Stimulated activated naive CD8-positive, alpha-beta T cell treated with anti-CD3 and anti-CD28 coated beads, Interleukin-15, Interleukin-2, amounts not matched to agents 100 U/mL and 50 U/mL, for 24 hours (primary cell): ENCODE data around the gene ZNF532.
"Not testable (repeated sequence)": the region's sequence is repeated elsewhere in the genome, so short reads cannot be mapped to it uniquely, and the experiment has no call there.

ENCODE experiments used
- ATAC-seq: fragments of 150-1000 bp; cut with Tn5 transposase; one replicate; pipeline ENCODE4 v1.10.0; 2021
- DNase-seq: peaks from one replicate; pipeline ENCODE4 v3.0.0; 2021

The ZNF532 gene

DNA sequence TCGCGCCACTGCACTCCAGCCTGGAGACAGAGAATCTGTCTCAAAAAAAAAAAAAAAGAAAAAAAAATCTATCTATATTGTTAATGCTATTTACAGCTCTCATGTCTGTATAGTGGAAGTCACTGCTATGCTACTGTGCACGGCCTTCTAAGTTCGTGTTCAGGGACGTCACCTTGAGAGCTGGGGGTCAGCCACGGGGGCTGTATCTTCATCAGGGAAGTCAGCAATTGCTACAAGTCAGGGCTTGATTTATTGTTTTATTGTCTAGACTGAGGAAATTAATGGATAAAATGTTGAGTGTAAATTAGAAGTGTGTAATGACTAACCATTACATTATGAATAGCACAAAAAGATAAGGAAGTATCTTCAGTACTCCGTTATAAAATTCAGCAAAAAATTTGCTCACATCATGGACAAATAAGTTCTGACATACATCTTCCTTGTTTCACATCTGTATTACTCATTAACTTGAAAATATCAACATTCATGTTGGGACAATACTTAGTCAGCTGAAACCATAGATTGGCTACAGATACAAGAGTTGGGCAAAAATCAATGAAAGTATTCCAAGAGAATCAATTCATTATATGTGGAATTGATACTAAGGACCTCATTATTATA lies 138.4 kb downstream of the ZNF532 start:
- ATAC-seq (no peak), DNase-seq (no peak)

DNA sequence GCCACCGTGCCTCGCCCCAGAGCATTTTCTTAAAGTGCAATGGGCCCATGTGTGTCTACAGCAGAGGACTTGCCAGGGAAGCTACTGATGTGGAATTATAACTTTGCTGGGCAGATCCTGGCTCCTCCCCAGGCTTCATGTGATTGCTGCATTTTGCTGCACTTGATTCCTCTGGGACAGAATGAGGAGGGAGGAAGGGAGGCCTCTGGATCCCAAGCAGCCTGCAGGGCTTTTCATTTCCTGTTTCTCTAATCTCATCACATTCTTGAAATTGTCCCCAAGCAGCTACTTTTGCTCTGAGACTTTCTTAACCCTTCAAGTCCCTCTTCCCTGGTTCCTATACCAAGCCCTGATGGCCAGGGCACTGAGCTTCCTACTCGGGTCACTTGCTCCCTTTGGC lies 140.6 kb downstream of the ZNF532 start:
- DNase-seq (no peak), ATAC-seq (no peak)

DNA sequence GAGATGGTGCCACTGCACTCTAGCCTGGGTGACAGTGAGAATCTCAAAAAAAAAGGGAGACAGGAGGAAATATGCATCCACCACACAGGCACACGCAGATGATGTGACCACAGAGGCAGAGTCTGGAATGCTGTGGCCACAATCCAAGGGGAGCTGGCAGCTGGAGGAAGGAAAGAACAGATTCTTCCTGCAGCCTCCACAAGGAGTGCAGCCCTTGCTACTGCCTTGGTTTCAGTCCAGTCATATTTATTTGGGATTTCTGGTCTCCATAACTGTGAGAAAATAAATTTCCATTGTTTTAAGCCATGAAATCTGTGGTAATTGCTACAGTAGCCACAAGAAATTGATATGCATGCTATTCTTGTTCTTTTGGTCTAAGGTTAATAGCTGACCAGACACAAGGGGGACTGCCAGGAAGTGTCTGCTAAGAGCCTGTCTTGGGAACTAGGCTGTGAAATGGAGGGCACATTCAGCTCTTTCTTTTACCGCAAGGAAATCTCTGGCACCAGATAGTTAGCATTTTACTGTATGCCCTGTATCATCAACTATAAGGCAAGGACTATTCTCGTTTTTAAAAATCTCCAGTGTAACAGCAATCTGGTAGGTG lies 141.9 kb downstream of the ZNF532 start:
- DNase-seq (no peak), ATAC-seq (no peak)

DNA sequence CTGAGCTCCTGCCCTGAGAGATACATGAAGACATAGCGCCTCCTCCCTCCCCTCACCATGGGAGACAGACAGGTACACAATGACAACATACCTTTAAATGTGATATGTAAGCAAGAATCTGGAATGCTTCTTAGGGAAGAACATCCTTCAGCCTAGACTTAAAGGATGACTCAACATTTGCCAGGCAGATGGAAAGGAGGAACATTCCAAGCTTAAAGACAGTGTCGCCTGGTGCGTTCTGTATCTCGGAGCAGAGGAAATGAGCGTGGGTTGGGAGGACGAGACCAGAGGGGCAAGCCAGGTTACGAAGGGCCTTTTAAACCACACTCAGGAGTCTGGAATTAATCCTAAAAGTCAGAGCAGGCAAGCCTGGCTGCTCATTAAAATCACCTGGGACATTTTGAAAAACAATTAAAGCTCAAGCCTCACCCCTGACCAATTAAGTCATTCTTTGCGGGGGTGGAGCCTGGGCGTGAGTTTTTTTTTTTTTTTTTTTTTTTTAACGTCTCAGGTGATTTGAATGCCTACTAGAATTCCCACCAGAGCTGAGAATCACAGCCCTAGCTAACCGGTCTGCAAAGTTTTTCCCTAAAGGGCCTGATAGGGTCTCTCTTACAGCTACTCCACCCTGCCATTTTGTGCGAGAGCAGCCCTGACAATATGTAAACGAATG lies 143.8 kb downstream of the ZNF532 start:
- DNase-seq (no peak), ATAC-seq (no peak)

DNA sequence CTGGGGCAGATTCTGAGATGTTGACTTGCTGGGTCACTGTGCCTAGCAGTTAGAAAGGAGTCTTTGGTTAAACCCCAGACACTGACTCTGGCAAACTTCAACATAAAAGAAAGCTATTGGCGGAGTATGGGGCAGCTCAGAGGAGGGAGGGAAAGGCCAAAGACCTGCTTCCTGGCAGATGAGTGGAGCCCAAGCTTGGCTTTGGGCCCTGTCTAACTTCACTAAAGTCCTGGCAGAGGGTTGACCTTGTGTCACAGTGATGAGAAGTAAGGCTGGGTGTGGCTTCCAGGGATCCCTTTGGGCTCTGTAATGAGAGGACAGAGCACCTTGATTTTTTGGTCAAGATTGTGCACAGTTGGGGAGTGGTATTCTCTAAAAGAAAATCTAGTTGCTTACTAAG lies 145.2 kb downstream of the ZNF532 start:
- no peak for DNase-seq
- ATAC-seq = no peak

DNA sequence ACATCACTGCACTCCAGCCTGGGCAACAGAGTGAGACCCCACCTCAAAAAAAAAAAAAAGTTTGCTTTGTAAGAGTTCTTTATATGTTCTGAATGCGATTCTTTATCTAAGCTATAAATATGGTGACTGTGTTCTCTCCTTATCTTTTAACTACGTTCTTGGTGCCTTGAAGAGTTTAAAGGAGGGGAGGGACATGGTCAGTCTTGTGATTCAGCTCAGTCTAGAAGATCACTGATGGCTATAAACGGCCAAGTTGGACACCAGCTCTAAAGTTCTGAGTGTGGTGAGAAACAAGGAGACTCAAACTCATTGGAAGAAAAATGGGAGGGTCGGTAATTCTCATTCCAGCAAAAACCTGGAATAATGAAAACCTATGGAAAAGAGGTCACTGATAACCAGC lies 146.6 kb downstream of the ZNF532 start:
- no peak for DNase-seq
- ATAC-seq = no peak

DNA sequence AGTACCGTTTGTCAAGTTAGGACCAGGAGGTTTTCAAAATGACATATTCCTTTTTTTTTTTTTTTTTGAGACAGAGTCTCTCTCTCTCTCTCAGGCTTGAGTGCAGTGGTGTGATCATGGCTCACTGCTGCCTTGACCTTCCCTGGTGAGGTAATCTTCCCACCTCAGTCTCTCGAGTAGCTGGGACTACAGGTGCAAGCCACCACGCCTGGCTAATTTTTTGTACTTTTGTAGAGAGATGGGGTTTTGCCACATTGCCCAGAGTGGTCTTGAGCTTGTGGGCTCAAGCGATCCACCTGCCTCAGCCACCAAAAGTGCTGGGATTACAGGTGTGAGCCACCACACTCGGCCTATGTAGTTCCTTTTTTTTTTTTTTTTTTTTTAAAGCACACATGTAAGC lies 147.1 kb downstream of the ZNF532 start:
- DNase-seq = no peak
- ATAC-seq = no peak

DNA sequence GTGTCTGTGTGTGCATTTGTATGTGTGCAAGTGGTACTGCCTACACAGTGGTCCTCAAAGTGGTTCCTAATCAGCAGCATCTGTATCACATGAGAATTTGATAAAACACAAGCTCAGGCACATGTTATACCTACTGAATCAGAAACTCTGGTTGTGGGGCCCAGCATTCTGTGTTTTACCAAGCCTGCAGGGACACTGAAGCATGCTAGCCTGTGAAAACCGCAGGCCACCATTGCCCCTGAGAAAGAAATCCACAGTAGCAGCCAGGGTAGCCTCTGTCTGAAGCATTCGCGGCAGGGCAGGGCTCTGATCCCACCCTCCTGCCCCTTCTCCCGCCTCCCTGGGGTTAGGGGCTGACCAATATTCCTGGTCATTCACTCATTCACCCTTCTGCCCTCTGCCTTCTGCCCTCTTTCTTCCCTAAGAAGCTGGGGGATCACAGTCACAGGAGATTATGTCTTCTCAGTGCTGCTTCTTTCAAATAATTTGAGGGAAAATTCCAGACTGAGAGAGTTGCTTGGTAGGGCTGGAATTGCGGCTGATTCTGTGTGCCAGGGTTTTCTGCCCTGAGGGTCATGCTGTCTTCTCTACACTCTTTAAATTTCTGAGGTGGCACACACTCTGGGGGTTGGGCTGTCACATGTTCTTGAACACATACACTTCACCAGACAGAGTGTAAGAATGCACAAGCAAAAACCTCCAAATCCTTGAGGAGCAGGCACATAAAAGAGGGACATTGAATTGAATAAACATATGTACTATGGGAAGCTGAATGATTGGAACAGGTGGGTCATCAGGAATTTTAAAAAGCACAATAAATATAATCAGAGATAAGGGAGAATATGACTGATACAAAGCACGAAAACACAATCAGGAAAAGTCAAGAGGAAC lies 148.4 kb downstream of the ZNF532 start:
- ATAC-seq = no peak
- no peak for DNase-seq

DNA sequence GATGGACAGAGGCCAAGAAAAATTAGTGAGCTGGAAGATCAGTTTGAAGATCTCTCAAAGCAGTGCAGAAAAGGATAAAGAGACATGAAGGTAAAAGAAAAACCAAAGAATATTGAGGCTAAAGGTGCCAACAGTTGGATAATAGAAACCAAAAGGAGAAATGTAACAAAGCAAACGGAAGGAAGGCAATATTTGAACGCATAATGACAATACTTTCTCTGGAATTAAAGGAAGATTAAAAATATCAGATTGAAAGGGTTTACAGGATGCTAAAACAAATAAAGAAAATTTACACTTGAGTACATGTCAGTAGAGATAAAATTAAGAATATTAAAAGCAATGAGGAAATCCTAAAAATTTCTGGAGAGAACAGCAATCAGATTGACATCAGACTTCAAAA lies 149.1 kb downstream of the ZNF532 start:
- ATAC-seq = no peak
- DNase-seq = no peak

DNA sequence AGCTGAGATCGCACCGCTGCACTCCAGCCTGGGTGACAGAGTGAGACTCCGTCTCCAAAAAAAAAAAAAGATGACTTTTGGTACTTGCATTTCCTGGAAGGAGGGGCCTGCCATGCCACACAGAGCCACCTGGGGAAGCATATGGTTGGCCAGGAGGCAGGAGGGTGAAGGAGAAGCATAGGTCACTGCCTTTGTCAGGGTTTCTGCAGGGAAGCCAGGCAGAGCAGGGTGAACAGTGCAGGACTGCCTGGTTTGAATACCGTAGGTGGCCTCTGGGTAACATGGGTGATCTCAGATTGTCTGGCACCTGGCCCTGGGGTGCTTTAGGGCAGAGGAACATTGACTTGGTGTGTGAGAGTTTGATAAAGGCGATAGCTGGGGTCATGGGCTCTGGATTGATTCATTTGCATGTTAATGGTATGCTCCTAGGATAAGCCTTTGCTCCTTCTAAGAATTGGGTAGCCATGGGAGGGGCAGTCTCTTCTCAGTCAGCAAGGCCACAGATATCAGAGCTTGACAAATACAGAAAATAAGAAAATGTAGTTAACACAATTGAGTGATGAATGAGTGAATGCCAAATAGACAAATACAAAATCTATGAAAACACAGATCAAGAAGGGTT lies 151.0 kb downstream of the ZNF532 start:
- DNase-seq (no peak), ATAC-seq (no peak)

DNA sequence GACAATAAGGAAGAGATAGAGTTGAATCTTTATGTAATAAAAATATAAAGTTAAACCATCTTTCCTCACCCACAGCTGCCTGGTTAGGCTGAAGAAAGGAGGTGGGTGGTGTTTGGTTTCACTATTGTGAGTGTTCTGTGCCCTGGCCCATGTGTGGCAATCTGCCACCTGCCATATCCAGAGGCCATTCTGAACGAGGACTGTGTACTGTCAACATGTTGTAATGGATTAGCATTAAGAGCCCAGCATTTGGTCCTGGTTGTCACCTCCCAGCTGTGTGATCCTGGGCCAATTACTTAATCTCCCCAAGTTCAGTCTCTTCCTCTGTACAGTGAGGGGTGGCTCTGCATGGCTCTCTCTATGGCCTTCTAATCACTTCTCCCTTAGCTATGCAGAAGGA lies 156.8 kb downstream of the ZNF532 start:
- no peak for ATAC-seq
- DNase-seq = no peak

DNA sequence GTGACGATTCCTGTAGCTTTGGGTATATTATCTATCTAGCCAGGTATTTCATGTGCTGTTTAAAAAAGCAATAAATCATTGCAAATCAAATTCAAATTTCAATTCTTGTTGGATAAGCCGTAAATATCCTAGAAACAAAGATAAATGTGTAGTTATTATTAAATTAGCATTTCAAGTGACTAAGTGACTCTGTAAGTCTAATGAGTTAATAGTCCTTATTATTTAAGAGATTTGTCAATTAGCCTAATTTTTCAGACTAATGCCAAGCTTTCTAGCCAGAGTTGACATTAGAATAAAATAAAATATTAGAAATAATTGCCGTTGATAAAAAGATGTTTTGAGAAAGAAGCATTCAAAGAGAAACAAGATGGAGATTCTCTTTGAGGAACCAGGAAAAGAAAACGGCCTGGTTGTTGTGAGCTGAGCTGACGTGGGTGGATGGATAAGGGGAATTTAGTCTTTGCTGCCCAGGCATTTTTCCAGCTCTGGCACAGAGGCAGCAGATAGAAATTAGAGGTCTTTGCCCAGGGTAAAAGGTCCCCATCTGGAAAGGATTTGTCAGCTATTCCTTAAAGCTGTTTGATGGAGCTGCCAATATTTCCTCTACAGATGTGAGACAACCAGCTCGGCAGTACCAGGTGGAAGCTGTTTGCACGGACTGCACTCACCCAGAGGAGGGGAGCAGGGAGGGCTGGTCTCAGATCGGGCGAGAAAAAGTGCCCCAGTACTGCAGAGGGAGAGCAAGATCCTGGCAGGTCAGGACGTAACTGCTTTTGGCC lies 157.7 kb downstream of the ZNF532 start:
- ATAC-seq (no peak), DNase-seq (no peak)

DNA sequence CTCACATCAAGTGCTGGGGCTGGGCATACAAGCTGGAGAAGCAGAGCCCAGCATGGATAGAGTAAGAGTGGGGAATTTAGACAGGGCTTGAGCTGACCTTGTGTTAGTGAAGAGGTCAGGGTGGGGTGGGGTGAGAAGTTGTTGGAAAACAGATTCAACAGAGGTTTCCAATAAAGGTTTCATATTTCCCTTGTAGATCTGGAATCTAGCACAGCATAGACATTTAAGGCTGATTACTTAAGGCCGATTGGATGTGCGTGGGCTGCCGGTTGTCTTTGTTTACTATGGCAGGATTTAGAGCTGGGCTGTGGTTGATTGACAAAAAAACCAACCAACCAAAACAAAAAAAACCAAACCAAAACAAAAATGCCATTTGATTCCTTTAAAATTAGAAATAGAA lies 160.2 kb downstream of the ZNF532 start:
- ATAC-seq = no peak
- DNase-seq = no peak

DNA sequence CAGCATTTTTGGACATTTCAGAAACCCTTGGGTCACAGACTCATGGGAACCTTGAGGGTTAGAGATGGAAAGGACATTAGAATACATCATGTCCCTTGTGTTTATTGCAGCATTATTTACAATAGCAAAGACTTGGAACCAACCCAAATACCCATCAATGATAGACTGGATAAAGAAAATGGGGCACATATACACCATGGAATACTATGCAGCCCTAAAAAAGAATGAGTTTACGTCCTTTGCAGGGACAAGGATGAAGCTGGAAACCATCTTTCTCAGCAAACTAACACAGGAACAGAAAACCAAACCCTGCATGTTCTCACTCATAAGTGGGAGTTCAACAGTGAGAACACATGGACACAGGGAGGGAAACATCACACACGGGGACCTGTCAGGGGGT lies 160.9 kb downstream of the ZNF532 start:
- not testable (repeated sequence) for DNase-seq, ATAC-seq

DNA sequence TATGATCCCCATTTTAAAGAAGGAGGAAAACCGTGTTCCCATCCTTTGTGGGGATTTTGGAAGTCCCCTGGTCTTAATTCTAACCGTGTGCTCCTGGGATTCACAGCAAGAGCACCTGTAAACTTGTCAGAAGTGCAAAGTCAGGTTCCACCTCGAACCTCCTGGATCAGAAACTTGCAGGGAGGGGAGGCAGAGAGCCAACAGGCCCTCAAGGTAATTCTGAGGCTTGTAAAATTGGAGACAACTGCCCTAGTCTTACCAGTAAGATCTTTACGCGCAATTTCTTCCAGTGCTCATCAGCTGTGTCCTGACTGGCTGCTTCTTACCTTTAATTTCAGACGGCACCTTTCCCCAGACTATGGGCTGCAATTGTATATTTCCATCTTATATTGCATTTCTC lies 161.7 kb downstream of the ZNF532 start:
- ATAC-seq = no peak
- DNase-seq = no peak

DNA sequence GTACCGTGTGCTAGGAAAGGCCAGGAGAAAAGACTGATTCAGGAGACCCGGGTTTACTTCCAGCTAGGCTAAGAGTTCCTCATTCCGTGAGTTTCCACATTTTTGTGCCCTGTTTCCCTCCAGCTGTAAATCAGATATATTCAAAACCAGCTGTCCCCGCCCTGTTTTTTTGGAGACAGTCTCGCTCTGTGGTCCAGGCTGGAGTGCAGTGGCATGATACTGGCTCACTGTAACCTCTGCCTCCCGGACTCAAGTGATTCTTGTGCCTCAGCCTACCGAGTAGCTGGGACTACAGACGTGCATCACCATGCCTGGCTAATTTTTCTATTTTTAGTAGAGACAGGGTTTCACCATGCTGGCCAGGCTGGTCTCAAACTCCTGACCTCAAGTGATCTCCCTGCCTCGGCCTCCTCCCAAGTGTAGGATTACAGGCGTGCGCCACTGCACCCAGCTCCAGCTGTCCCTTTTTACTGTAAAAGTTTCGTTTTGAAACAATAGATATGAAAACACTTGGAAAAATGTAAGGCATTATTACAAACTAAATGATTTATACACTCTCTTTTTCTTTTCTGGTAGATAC lies 162.2 kb downstream of the ZNF532 start:
- DNase-seq (no peak), ATAC-seq (no peak)

DNA sequence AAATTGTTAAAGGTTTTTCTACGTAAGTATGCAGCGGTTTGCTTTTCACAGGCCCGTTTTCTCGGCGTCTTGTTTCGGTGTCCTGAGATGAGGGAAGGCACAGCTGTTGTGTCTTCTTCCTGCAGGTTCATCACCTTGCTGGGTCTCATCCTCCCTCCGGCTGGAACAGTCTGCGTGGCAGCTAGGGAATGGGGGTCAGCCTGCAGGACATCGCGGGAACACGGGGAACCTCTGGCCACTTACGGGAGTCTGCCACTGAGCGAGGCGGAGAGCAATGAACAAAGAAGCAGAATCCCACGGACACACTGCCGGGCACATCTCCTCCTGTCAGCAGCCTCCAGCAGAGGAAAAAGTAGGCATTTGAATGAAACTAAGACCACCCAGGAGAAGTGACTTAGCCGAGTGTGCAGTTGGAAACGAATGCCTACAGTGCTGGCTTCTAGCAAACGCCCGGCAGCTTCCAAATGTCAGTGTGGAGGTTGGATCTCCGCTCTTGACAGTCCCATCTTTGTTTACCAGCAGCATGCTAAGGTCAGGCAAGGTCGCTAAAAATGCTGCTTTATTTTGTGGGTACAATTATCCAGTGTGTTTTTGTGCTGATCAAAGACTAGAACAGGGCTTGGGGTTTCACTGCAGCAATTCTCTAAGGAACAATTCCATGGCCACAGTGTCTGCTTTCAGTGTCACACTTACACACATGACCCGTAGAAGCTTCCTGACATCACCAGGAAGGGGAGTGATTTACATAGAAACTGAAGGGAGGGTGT lies 165.2 kb downstream of the ZNF532 start:
- DNase-seq (no peak), ATAC-seq (no peak)

DNA sequence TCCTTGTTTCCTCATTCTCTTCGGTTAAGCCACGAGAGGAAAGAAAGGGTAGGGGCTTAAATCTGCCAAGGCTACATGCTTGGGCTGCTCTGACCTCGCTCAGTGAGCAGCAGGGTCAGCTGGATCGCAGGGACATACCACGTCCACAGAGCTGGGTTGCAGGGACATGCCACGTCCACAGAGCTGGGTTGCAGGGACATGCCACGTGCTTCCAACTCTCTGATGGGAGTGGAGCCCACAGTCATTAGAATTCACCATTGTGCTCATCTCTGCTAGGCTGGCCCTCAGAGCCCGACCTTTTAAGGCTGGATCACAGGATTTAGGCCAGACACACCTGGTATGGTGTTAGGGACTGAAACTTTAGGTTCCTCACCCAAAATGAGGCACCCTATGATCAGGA lies 167.6 kb downstream of the ZNF532 start:
- ATAC-seq = no peak
- DNase-seq = no peak

DNA sequence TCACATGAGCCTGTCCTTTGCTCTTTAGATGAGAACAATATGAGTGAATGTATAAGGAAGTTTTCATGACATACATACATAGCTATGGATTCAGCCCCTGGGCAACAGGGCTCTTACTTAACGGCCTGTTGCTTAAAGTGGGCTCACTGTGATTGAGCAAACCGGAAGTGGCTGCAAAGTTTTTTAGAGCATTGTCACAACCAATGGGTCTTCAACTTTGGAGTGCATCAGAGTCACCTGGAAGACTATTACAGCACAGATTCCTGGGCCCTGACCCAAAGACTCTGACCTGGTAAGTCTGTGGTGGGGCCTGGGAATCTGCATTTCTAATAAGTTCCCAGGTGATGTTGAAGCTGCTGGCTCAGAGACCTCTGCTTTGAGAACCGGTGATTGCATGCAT lies 168.7 kb downstream of the ZNF532 start:
- no peak for ATAC-seq
- no peak for DNase-seq

DNA sequence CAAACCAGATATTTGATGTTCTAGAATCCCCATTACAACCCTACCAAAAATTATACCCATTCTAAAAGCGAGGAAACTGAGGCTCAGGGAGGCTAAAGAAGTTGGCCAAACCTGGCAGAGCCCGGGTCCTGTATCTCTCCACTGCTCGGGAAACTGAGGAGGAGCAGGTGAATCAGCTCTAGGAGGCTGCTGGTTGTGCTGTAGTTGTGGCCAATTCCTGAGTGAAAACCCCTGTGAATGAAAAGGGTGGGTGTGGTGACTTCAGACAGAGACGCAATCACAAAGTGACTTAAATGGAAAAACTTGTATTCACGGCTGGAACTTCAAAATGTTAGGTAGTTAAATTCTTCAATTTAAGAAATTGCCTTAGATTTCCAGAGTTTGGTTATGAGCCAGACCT lies 169.3 kb downstream of the ZNF532 start:
- DNase-seq (no peak), ATAC-seq (no peak)

DNA sequence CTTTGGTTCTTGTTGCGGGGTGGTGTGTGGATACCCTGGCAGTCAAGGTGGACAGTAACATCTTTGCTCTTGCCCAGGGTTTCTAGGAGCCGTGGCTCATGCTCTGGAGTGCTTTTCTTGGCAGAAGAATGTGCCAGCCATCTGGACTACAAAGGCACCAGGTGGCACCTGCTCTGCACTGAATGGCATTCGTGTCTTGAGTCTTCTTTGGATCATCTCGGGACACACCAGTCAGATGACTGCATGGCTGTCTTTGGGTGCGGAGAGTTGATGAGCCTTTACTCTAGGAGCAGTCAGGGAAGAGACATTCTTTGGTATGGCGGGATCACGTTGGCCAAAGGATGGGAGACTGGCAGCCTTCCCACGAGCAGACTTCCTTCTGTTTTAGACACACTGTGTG lies 170.9 kb downstream of the ZNF532 start:
- DNase-seq = no peak
- ATAC-seq = no peak
